HG03066 (cell line): ENCODE measurements around the gene ZNF385C.
"Not testable (repeated sequence)": the region's sequence is repeated elsewhere in the genome, so short reads cannot be mapped to it uniquely, and the experiment has no call there.

Source experiments
- ATAC-seq: cut with Tn5 transposase; IDR thresholded peaks from one replicate; pipeline ENCODE4 v1.9.1; 2021; ENCODE audit warnings: low read depth; ENCODE audit not compliant: unreplicated experiment

The ZNF385C gene

DNA sequence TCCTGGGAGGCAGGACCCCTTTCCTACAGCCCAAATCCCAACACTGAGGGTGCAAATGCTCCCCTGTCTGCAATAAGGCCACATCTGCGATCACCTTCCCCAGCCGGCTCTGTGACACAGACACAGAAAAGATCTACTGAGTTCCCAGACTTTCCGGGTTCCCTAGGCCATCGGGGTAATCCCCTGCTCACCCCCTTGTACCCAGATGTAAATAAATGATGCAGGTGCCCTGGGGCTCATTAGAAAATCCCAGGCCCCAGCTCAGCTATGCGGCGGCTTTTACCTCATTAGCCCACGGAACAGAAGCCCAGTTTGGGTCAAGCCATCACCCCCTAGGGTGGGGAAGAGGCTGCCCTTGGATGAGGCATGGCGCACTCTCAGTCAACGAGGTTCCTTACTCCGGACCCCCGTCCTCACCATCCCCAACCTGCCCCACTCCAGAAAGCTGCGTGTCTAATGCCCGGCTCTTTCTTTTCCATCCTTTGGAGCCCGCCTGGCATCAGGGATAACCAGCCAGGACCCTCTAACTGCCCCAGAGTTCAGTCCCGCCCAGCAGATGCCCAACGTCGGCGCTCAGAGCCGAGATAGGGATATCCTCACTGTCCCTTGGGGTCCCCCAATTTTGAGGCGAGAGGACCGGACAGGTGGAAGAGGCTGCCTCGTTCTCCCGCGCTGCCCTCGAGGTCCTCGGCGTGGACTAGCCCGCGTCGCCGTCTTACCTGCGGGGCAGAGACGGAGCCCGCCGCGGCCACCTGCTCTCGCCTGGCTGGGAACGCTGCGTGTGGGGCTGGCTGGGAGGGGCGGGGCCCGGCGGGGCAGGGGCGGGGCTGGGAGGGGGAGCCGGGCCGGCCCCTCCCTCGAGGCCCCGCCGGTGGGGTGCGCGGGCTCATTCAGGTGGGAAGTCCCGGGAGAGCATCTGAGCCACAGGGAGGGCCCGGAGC, at the start of gene ZNF385C:
Gene ZNF385C (minus strand): TSS at position 783 of the 941 bp plus-strand sequence. CDS start 35,417 bp downstream, outside the sequence.
- no peak for ATAC-seq

DNA sequence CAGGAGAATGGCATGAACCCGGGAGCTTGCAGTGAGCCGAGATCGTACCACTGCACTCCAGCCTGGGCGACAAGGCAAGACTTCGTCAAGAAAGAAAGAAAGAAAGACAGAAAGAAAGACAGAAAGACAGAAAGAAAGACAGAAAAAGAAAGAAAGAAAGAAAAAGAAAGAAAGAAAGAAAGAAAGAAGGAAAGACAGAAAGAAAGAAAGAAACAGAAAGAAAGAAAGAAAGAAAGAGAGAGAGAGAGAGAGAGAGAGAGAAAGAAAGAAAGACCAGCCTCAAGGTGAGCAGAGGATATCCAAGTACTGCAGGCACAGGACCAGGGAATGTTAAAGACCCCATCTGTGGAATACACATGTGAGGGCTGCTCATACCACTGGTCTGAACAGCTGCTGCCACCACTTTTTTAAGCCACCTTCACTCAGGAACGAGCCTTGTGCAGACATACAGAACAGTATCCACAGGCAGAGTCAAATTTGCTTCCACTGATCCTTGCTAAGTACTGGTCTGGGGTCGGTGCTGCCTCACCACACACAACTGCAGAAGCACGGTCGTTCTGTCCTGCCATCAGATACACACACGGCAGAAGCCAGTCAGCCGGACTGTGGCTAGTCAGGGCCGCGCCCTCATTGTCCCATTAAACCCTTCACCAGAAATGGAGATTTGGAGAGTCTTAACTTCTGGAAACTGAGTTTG, 48.8 kb upstream of the ZNF385C start:
- ATAC-seq: no peak

GRCh38 chr17:42143138-42143537, 44.9 kb upstream of the ZNF385C start:
- ATAC-seq: not testable (repeated sequence)

DNA sequence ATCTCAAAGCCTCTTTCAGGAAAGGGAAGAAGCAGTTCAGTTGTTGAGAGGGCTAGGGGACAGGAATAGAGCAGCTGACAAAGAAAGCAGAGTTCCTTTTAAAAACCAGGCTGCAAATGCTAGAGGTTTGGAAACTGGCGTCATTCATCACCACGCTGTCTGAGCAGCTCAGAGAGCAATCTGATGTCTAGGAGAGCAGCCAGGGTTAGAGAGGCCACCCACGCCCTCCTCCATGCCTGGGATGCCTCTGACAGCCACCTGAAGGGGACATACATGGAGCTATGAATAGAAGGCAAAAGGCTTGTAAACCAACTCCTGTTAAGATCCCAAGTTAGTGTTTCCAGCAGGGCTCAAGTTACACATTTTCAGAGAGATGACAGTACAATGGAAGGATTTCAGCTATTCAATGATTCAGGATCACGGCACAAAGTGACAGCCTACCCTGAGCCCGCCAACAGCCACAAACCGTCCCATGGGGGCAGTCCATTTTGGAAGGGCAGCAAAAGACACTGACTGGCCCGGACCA, 44.2 kb upstream of the ZNF385C start:
- ATAC-seq: no peak

GRCh38 chr17:42141382-42141781, 43.1 kb upstream of the ZNF385C start:
- no peak for ATAC-seq

DNA sequence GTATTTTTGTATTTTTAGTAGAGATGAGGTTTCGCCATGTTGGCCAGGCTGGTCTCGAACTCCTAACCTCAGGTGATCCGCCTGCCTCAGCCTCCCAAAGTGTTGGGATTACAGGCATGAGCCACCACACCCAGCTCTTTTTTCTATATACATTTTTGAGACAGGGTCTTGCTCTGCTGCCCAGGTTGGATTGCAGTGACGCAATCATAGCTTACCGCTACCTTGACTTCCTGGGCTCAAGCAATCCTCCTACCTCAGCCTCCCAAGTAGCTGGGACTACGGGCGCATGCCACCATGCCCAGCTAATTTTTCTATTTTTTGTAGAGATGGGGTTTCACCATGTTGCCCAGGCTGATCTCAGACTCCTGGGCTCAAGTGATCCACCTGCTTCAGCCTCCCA, 42.4 kb upstream of the ZNF385C start:
- not testable (repeated sequence) for ATAC-seq

- ATAC-seq: no peak
Measured at GRCh38 chr17:42138749-42139492, 40.6 kb upstream of the ZNF385C start.

GRCh38 chr17:42136654-42137051, 38.4 kb upstream of the ZNF385C start:
- no peak for ATAC-seq

GRCh38 chr17:42135664-42136653, 37.7 kb upstream of the ZNF385C start:
- no peak for ATAC-seq

- ATAC-seq: no peak
Measured at GRCh38 chr17:42135151-42135550, 36.9 kb upstream of the ZNF385C start.

GRCh38 chr17:42133461-42134041, 35.3 kb upstream of the ZNF385C start:
- peak; percentile 63 for ATAC-seq

GRCh38 chr17:42132941-42133340, 34.7 kb upstream of the ZNF385C start:
- ATAC-seq: peak; percentile 40

GRCh38 chr17:42131981-42132432, 33.7 kb upstream of the ZNF385C start:
- ATAC-seq: no peak

GRCh38 chr17:42131232-42131631, 33.0 kb upstream of the ZNF385C start:
- ATAC-seq: no peak

GRCh38 chr17:42130310-42130936, 32.1 kb upstream of the ZNF385C start:
- no peak for ATAC-seq

DNA sequence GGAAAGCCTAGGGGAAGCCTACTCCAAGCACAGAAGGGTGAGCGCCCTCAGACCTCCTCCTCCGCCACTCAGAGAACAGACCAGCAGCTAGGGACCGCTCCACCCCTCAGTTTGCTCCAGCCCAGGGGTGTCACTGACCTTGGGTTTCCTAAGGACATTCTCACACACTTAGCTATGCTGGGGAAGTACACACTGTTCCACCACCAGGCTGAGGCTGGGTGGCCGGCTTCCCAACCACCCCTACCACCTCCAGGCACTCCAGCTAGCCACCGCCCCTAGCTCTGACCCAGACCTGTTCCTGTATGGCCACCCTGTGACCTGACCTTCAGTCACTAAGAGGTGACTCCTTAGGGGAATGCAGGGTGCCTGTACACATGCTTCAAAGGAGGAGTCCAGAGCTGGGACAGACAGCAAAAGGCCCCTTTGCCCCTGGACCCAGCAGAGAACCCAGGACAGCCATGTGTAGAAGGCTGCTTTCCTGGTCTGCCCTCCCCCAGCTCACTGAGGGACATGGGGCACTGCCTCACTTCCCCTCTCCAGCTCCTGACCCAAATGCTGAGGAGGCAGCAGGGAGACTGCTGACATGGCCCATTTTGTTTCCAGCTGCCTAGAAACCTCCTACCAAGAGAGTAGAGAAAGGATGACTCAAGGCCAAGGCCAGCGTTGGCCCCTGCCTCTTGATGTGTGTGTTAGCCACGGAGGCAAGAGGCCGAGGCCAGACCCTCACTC, 31.0 kb upstream of the ZNF385C start:
- ATAC-seq: no peak

GRCh38 chr17:42127414-42127813, 29.1 kb upstream of the ZNF385C start:
- ATAC-seq: no peak

GRCh38 chr17:42126836-42127235, 28.6 kb upstream of the ZNF385C start:
- no peak for ATAC-seq
